Measurements from ENCODE around the gene CATSPERE.
"Not testable (repeated sequence)": the region's sequence is repeated elsewhere in the genome, so short reads cannot be mapped to it uniquely, and the experiment has no call there.

The CATSPERE gene

DNA sequence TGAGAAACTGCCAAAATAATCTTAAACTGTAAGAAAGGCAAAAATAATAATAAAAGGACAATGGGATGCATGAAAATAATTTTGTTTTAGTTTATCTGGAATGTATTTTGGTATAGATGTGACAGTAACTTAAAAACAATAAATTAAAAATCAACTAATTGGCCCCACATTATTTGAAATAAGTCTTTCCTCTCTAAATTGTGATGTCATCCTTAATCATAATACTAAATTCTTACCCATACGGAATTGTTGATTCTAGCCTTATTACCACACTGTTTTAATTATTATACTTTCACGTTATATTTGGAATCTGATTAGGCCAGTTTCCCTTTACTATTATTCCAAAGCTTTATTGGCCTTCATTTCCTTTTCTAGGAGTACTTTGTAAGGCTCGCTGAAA, 199.5 kb downstream of the CATSPERE start:
- H3K9ac ChIP-seq (ENCODE audit: low read depth, low read length, poor library complexity, severe bottlenecking) = no peak overlapping the region
- no peak overlapping the region for H3K4me3 ChIP-seq (ENCODE audit: low read length, poor library complexity, severe bottlenecking)
- no peaks in the 10 kb centered on the region for H3K9me2 ChIP-seq (replicated peaks; ENCODE audit: low read depth, low read length)
- H3K27me3 ChIP-seq (ENCODE audit: insufficient read depth, low read length, poor library complexity, severe bottlenecking) = no peaks in the 10 kb centered on the region
- H2AFZ ChIP-seq (ENCODE audit: low read length) = no peak overlapping the region
- H3K36me3 ChIP-seq (ENCODE audit: insufficient read depth, low read length) = peaks cover 4% of the 10 kb centered on the region; the same call in 1 of the 2 replicates
- H3F3A ChIP-seq (ENCODE audit: low read depth) = no peaks in the 10 kb centered on the region
- H4K20me1 ChIP-seq (ENCODE audit: insufficient read depth, low read length, poor library complexity, severe bottlenecking) = peaks cover 64% of the 10 kb centered on the region
- TF ChIP-seq, protein P1, sequence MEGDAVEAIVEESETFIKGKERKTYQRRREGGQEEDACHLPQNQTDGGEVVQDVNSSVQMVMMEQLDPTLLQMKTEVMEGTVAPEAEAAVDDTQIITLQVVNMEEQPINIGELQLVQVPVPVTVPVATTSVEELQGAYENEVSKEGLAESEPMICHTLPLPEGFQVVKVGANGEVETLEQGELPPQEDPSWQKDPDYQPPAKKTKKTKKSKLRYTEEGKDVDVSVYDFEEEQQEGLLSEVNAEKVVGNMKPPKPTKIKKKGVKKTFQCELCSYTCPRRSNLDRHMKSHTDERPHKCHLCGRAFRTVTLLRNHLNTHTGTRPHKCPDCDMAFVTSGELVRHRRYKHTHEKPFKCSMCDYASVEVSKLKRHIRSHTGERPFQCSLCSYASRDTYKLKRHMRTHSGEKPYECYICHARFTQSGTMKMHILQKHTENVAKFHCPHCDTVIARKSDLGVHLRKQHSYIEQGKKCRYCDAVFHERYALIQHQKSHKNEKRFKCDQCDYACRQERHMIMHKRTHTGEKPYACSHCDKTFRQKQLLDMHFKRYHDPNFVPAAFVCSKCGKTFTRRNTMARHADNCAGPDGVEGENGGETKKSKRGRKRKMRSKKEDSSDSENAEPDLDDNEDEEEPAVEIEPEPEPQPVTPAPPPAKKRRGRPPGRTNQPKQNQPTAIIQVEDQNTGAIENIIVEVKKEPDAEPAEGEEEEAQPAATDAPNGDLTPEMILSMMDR (conservative IDR thresholded peaks at IDR 0.05; ENCODE audit: low read length) = no peak
- TF ChIP-seq EZH2phosphoT487 (IDR thresholded peaks at IDR 0.05; ENCODE audit: borderline replicate concordance) = no peak
- no peak overlapping the region for H3K4me2 ChIP-seq (ENCODE audit: low read depth, low read length, poor library complexity, severe bottlenecking)
- peaks cover 92% of the 10 kb centered on the region for H3K79me2 ChIP-seq (ENCODE audit: insufficient read depth, low read length)
- H3K9me3 ChIP-seq (ENCODE audit: insufficient read depth, low read depth, low read length) = no peaks in the 10 kb centered on the region
- H3K4me1 ChIP-seq (ENCODE audit: insufficient read depth, low read length, poor library complexity, severe bottlenecking) = peaks cover 50% of the 10 kb centered on the region

DNA sequence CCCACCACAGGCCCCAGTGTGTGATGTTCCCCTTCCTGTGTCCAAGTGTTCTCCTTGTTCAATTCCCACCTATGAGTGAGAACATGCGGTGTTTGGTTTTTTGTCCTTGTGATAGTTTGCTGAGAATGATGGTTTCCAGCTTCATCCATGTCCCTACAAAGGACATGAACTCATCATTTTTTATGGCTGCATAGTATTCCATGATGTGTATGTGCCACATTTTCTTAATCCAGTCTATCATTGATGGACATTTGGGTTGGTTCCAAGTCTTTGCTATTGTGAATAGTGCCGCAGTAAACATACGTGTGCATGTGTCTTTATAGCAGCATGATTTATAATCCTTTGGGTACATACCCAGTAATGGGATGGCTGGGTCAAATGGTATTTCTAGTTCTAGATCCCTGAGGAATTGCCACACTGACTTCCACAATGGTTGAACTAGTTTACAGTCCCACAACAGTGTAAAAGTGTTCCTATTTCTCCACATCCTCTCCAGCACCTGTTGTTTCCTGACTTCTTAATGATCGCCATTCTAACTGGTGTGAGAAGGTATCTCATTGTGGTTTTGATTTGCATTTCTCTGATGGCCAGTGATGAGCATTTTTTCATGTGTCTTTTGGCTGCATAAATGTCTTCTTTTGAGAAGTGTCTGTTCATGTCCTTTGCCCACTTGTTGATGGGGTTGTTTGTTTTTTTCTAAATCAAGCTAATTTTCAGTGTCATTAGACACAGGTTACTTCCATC, 200.7 kb downstream of the CATSPERE start:
- H3K9me3 ChIP-seq (ENCODE audit: insufficient read depth, low read depth, low read length); H3K4me3 ChIP-seq (ENCODE audit: low read length, poor library complexity, severe bottlenecking); H3F3A ChIP-seq (ENCODE audit: low read depth); H3K36me3 ChIP-seq (ENCODE audit: insufficient read depth, low read length); H2AFZ ChIP-seq (ENCODE audit: low read length); H3K4me2 ChIP-seq (ENCODE audit: low read depth, low read length, poor library complexity, severe bottlenecking); H3K9ac ChIP-seq (ENCODE audit: low read depth, low read length, poor library complexity, severe bottlenecking); H3K27me3 ChIP-seq (ENCODE audit: insufficient read depth, low read length, poor library complexity, severe bottlenecking); H3K9me2 ChIP-seq (replicated peaks; ENCODE audit: low read depth, low read length): not testable (repeated sequence)
- Histone ChIP-seq H3K4me1 (ENCODE audit: insufficient read depth, low read length, poor library complexity, severe bottlenecking) (peaks cover 51% of the 10 kb centered on the region), H4K20me1 (ENCODE audit: insufficient read depth, low read length, poor library complexity, severe bottlenecking) (peaks cover 65% of the 10 kb centered on the region), H3K79me2 (ENCODE audit: insufficient read depth, low read length) (peaks cover 90% of the 10 kb centered on the region)

DNA sequence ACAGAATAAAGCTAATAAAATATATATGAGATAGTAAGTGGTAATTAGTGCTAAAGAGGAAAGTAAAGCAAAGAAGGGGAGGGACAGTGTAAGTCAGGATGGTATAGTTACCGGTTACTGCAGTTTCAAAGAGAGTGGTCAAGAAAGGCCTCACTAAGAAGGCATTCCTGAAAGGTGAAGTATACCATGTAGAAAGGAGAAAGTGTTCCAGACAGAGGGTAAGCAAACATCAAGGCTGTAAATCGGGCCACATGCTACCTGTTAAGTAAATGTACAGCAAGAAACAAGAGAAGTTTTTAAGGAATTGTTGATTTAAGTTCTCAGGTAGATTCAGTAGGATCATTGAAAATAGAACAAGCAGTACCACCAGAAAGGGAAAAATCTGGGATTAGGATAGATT, 201.5 kb downstream of the CATSPERE start:
- peaks cover 90% of the 10 kb centered on the region for H3K79me2 ChIP-seq (ENCODE audit: insufficient read depth, low read length)
- H3K9me2 ChIP-seq (replicated peaks; ENCODE audit: low read depth, low read length) = no peaks in the 10 kb centered on the region
- H3K27me3 ChIP-seq (ENCODE audit: insufficient read depth, low read length, poor library complexity, severe bottlenecking) = no peaks in the 10 kb centered on the region
- H3K9me3 ChIP-seq (ENCODE audit: insufficient read depth, low read depth, low read length) = no peaks in the 10 kb centered on the region
- no peaks in the 10 kb centered on the region for H3F3A ChIP-seq (ENCODE audit: low read depth)
- H3K9ac ChIP-seq (ENCODE audit: low read depth, low read length, poor library complexity, severe bottlenecking) = no peak overlapping the region
- H3K4me2 ChIP-seq (ENCODE audit: low read depth, low read length, poor library complexity, severe bottlenecking) = no peak overlapping the region
- no peak overlapping the region for H3K4me3 ChIP-seq (ENCODE audit: low read length, poor library complexity, severe bottlenecking)
- peaks cover 4% of the 10 kb centered on the region; the same call in 1 of the 2 replicates for H3K36me3 ChIP-seq (ENCODE audit: insufficient read depth, low read length)
- no peak overlapping the region for H2AFZ ChIP-seq (ENCODE audit: low read length)
- TF ChIP-seq, protein P1 (conservative IDR thresholded peaks at IDR 0.05; ENCODE audit: low read length) = no peak
- no peak for TF ChIP-seq EZH2phosphoT487 (IDR thresholded peaks at IDR 0.05; ENCODE audit: borderline replicate concordance)
- H3K4me1 ChIP-seq (ENCODE audit: insufficient read depth, low read length, poor library complexity, severe bottlenecking) = peaks cover 43% of the 10 kb centered on the region
- H4K20me1 ChIP-seq (ENCODE audit: insufficient read depth, low read length, poor library complexity, severe bottlenecking) = peaks cover 63% of the 10 kb centered on the region

DNA sequence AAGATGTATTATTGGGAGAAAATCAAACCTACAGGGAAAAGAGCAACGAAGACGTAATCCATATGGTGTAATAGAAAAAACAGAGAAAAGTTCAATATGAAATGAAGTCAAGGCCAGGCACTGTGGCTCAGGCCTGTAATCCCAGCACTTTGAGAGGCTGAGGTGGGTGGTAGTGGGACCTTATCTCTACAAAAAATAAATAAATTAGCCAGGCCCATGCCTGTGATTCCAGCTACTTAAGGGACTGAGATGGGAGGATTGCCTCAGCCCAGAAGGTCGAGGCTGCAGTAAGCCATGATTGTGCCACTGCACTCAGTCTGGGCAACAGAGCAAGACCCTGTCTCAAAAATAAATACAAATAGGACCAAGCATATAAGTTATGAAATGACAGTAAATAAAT, 203.3 kb downstream of the CATSPERE start:
- no peaks in the 10 kb centered on the region for H3K27me3 ChIP-seq (ENCODE audit: insufficient read depth, low read length, poor library complexity, severe bottlenecking)
- H3K4me1 ChIP-seq (ENCODE audit: insufficient read depth, low read length, poor library complexity, severe bottlenecking) = peaks cover 26% of the 10 kb centered on the region
- H3K9ac ChIP-seq (ENCODE audit: low read depth, low read length, poor library complexity, severe bottlenecking) = no peak overlapping the region
- peak overlapping the region; percentile 56 for H3K4me2 ChIP-seq (ENCODE audit: low read depth, low read length, poor library complexity, severe bottlenecking)
- H2AFZ ChIP-seq (ENCODE audit: low read length) = no peak overlapping the region
- no peak overlapping the region for H3K4me3 ChIP-seq (ENCODE audit: low read length, poor library complexity, severe bottlenecking)
- TF ChIP-seq EZH2phosphoT487 (IDR thresholded peaks at IDR 0.05; ENCODE audit: borderline replicate concordance) = no peak
- TF ChIP-seq, protein P1 (conservative IDR thresholded peaks at IDR 0.05; ENCODE audit: low read length) = no peak
- no peaks in the 10 kb centered on the region for H3K9me2 ChIP-seq (replicated peaks; ENCODE audit: low read depth, low read length)
- peaks cover 56% of the 10 kb centered on the region for H4K20me1 ChIP-seq (ENCODE audit: insufficient read depth, low read length, poor library complexity, severe bottlenecking)
- peaks cover 4% of the 10 kb centered on the region; the same call in 1 of the 2 replicates for H3K36me3 ChIP-seq (ENCODE audit: insufficient read depth, low read length)
- peaks cover 90% of the 10 kb centered on the region for H3K79me2 ChIP-seq (ENCODE audit: insufficient read depth, low read length)
- no peaks in the 10 kb centered on the region for H3F3A ChIP-seq (ENCODE audit: low read depth)
- H3K9me3 ChIP-seq (ENCODE audit: insufficient read depth, low read depth, low read length) = no peaks in the 10 kb centered on the region

Measured in Loucy (cell line).